Endodermal cell (in vitro differentiated cells): Measurements from ENCODE around the gene VPS45. TPM values are rescaled to one million over a fixed set of nuclear protein-coding genes. Genes with fewer than 3 reads are reported as not detected.

Experiments used
- DNase-seq: peaks from one replicate; pipeline ENCODE4 v3.0.0-alpha.2; 2017
- H3K27ac ChIP-seq: 2 replicates; pipeline ENCODE4 v1.5.1; 2013; ENCODE audit warnings: mild to moderate bottlenecking, low read depth, low read length, moderate library complexity
- H3K27me3 ChIP-seq: 2 replicates; pipeline ENCODE4 v1.6.1; 2013; ENCODE audit warnings: mild to moderate bottlenecking, low read length, moderate library complexity; ENCODE audit not compliant: insufficient read depth, control insufficient read depth, poor library complexity, severe bottlenecking
- H3K36me3 ChIP-seq: 2 replicates; pipeline ENCODE4 v1.7.0; 2013; ENCODE audit warnings: mild to moderate bottlenecking, low read length, moderate library complexity; ENCODE audit not compliant: control insufficient read depth, insufficient read depth
- H3K4me1 ChIP-seq: one replicate; pipeline ENCODE4 v1.7.0; 2013; ENCODE audit warnings: low read length; ENCODE audit not compliant: control insufficient read depth, insufficient read depth
- H3K4me3 ChIP-seq: 2 replicates; pipeline ENCODE4 v1.5.1; 2013; ENCODE audit warnings: mild to moderate bottlenecking, low read length, moderate library complexity
- H3K9ac ChIP-seq: 2 replicates; pipeline ENCODE4 v1.6.1; 2013; ENCODE audit warnings: mild to moderate bottlenecking, low read length, moderate library complexity; ENCODE audit not compliant: poor library complexity, severe bottlenecking; ENCODE audit errors: extremely low read depth
- H3K9me3 ChIP-seq: 2 replicates; pipeline ENCODE4 v1.6.1; 2013; ENCODE audit warnings: mild to moderate bottlenecking, low read length, moderate library complexity; ENCODE audit not compliant: control insufficient read depth
- H3K27ac Mint-ChIP-seq: 2 replicates; pipeline ENCODE4 v1.8.0; 2020; ENCODE audit warnings: mixed read lengths
- H3K27me3 Mint-ChIP-seq: 2 replicates; pipeline ENCODE4 v1.8.0; 2021; ENCODE audit warnings: mild to moderate bottlenecking, mixed read lengths; ENCODE audit not compliant: insufficient read depth
- H3K36me3 Mint-ChIP-seq: 2 replicates; pipeline ENCODE4 v1.8.0; 2020; ENCODE audit warnings: low read depth, mixed read lengths
- H3K4me1 Mint-ChIP-seq: 2 replicates; pipeline ENCODE4 v1.8.0; 2020; ENCODE audit warnings: mixed read lengths
- H3K4me3 Mint-ChIP-seq: 2 replicates; pipeline ENCODE4 v1.8.0; 2020; ENCODE audit warnings: mild to moderate bottlenecking, moderate library complexity, mixed read lengths
- H3K9me3 Mint-ChIP-seq: 2 replicates; pipeline ENCODE4 v1.8.0; 2020; ENCODE audit warnings: mild to moderate bottlenecking, mixed read lengths
- CTCF ChIP-seq: fragments of 200-600 bp; sonication (generic); conservative IDR thresholded peaks from 2 replicates; pipeline ENCODE4 v1.5.0; 2021; ENCODE audit warnings: antibody characterized with exemption, mild to moderate bottlenecking
- WGBS, 2 experiments: methylation state at CpG; one replicate each; pipeline versions ENCODE4 v1.1.5 to v1.1.7; 2013; ENCODE audit warnings: missing lambda C conversion rate in 2 of 2, mixed read lengths in 1 of 2; ENCODE audit not compliant: insufficient coverage in 1 of 2, insufficient read length in 1 of 2; 5-methylcytosine and 5-hydroxymethylcytosine counted together
- total RNA-seq, 2 donors: library from RNA; stranded (reverse); fragmentation: NEBNext Ultra II Directional in 1 of 2; extraction: Animal tissue kit (Norgen Biotek cat#: 25700) in 1 of 2; gene quantifications; 2 replicates in 1 of 2; 3 replicates in 1 of 2; pipeline ENCODE4 v1.2.1, GENCODE V29; 2021

VPS45 gene
- total RNA-seq, 2 donors from 2014 or later: 32.6 to 35.0 TPM

- no peak for TF ChIP-seq CTCF
- no peak overlapping the region for H3K27ac Mint-ChIP-seq
- H3K36me3 ChIP-seq: peaks cover 54% of the 10 kb centered on the region
- H3K4me1 Mint-ChIP-seq: peaks cover 14% of the 10 kb centered on the region
- H3K9me3 Mint-ChIP-seq: no peaks in the 10 kb centered on the region
- DNase-seq: no peak
- WGBS, 2 experiments: 92 to 98% methylated on average over 7 to 8 of the region's 8 CpGs
- H3K27ac ChIP-seq: no peak overlapping the region
- H3K9me3 ChIP-seq: no peaks in the 10 kb centered on the region
- no peaks in the 10 kb centered on the region for H3K27me3 ChIP-seq
- peaks cover 9% of the 10 kb centered on the region for H3K27me3 Mint-ChIP-seq
- no peak overlapping the region for H3K4me3 Mint-ChIP-seq
- no peak overlapping the region for H3K9ac ChIP-seq
- H3K4me3 ChIP-seq: no peak overlapping the region
- peaks cover 50% of the 10 kb centered on the region for H3K36me3 Mint-ChIP-seq
- no peaks in the 10 kb centered on the region for H3K4me1 ChIP-seq
Measured at GRCh38 chr1:150152772-150153456, 85.3 kb downstream of the VPS45 start.

GRCh38 chr1:150154143-150154542, 86.6 kb downstream of the VPS45 start:
- DNase-seq: no peak
- Mint-ChIP-seq H3K27me3 (no peaks in the 10 kb centered on the region), H3K4me1 (peaks cover 14% of the 10 kb centered on the region), H3K9me3 (no peaks in the 10 kb centered on the region), H3K27ac (no peak overlapping the region), H3K36me3 (peaks cover 58% of the 10 kb centered on the region), H3K4me3 (no peak overlapping the region)
- no peak overlapping the region for H3K4me3 ChIP-seq
- H3K9ac ChIP-seq: no peak overlapping the region
- H3K9me3 ChIP-seq: no peaks in the 10 kb centered on the region
- H3K27me3 ChIP-seq: no peaks in the 10 kb centered on the region
- H3K36me3 ChIP-seq: peaks cover 57% of the 10 kb centered on the region
- TF ChIP-seq CTCF: no peak
- no peak overlapping the region for H3K27ac ChIP-seq
- WGBS, 2 experiments: 95 to 100% methylated on average over 1 to 4 of the region's 4 CpGs
- no peaks in the 10 kb centered on the region for H3K4me1 ChIP-seq

GRCh38 chr1:150155413-150156071, 88.0 kb downstream of the VPS45 start:
- TF ChIP-seq CTCF: no peak
- Histone ChIP-seq H3K4me1 (no peaks in the 10 kb centered on the region), H3K27me3 (no peaks in the 10 kb centered on the region), H3K9me3 (no peaks in the 10 kb centered on the region), H3K27ac (no peak overlapping the region), H3K9ac (no peak overlapping the region), H3K4me3 (no peak overlapping the region), H3K36me3 (peaks cover 57% of the 10 kb centered on the region)
- 96 to 100% methylated on average over 1 to 13 of the region's 13 CpGs for WGBS, 2 experiments
- H3K9me3 Mint-ChIP-seq: no peaks in the 10 kb centered on the region
- no peaks in the 10 kb centered on the region for H3K27me3 Mint-ChIP-seq
- H3K36me3 Mint-ChIP-seq: peaks cover 63% of the 10 kb centered on the region
- no peak overlapping the region for H3K4me3 Mint-ChIP-seq
- no peak overlapping the region for H3K27ac Mint-ChIP-seq
- peaks cover 15% of the 10 kb centered on the region for H3K4me1 Mint-ChIP-seq
- no peak for DNase-seq
